GM12878 (cell line): ENCODE data around the gene C1R. TPM values are rescaled to one million over a fixed set of nuclear protein-coding genes. Genes with fewer than 3 reads are reported as not detected.

ENCODE experiments used
- ATAC-seq: fragments of 200-7000 bp; cut with Tn5 transposase; 3 replicates; pipeline ENCODE4 v1.9.1; 2020; ENCODE audit warnings: mild to moderate bottlenecking, moderate library complexity
- BruUV-seq: library from RNA; stranded (reverse); fragments of 400-500 nt; replicated peaks from 2 replicates; lab custom pipeline; 2021; lab: Mats Ljungman, UMichigan
- CTCF ChIA-PET: fragments of 300-600 bp; sonication (Branson Sonifier 250); formaldehyde crosslinking; extraction: SDS; loops from one replicate; lab custom pipeline; 2021; ENCODE audit warnings: inconsistent platforms; lab: Yijun Ruan, JAX
- POLR2A ChIA-PET: fragments of 350-600 bp; formaldehyde crosslinking; extraction: SDS; loops from one replicate; lab custom pipeline; 2021; ENCODE audit warnings: inconsistent platforms; lab: Charles Lee
- RAD21 ChIA-PET: fragments of 300-600 bp; sonication (Branson Sonifier 250); formaldehyde crosslinking; loops from one replicate; lab custom pipeline; 2023; ENCODE audit warnings: antibody characterized with exemption; ENCODE audit not compliant: unreplicated experiment; lab: Charles Lee
- SMC1A ChIA-PET: fragments of 300-600 bp; sonication (Branson Sonifier 250); formaldehyde crosslinking; loops from one replicate; lab custom pipeline; 2023; ENCODE audit not compliant: unreplicated experiment, uncharacterized antibody; lab: Charles Lee
- DNase-seq: peaks from one replicate; pipeline ENCODE4 v3.0.0-alpha.2; 2011; ENCODE audit warnings: low read depth, low spot score
- FAIRE-seq: peaks from 3 replicates; lab custom pipeline; 2011; peaks lifted over from hg19 to GRCh38; lab: Jason Lieb, UNC
- H2AFZ ChIP-seq: 2 replicates; pipeline ENCODE4 v1.6.0; 2011; ENCODE audit warnings: low read depth, low read length, control low read depth; ENCODE audit not compliant: control insufficient read depth
- H3K27ac ChIP-seq: 2 replicates; pipeline ENCODE4 v1.5.1; 2011; ENCODE audit warnings: control low read depth; ENCODE audit not compliant: control insufficient read depth, insufficient read depth
- H3K27me3 ChIP-seq, 2 experiments: replicated peaks in 1 of 2; 2 replicates each; pipeline versions ENCODE4 v1.6.0 to v1.6.1; 2011; ENCODE audit warnings: low read length in 1 of 2; ENCODE audit not compliant: control insufficient read depth in 2 of 2, insufficient read depth in 2 of 2
- H3K36me3 ChIP-seq, 2 experiments: 2 replicates each; pipeline ENCODE4 v1.5.1; 2011; ENCODE audit warnings: low read length in 1 of 2; ENCODE audit not compliant: control insufficient read depth in 2 of 2, insufficient read depth in 2 of 2
- H3K4me1 ChIP-seq: 2 replicates; pipeline ENCODE4 v1.6.1; 2011; ENCODE audit warnings: mild to moderate bottlenecking, low read length, moderate library complexity, mixed read lengths; ENCODE audit not compliant: control insufficient read depth, insufficient read depth
- H3K4me2 ChIP-seq: 2 replicates; pipeline ENCODE4 v1.6.0; 2011; ENCODE audit warnings: control low read depth; ENCODE audit not compliant: control insufficient read depth, insufficient read depth
- H3K4me3 ChIP-seq: fragments of 200-600 bp; sonication (generic); 2 replicates; pipeline ENCODE4 v1.5.1; 2016
- H3K79me2 ChIP-seq: 2 replicates; pipeline ENCODE4 v1.6.0; 2011; ENCODE audit warnings: low read length; ENCODE audit not compliant: control insufficient read depth, insufficient read depth
- H3K9ac ChIP-seq: 2 replicates; pipeline ENCODE4 v1.8.0; 2011; ENCODE audit warnings: low read length, control low read depth, mixed read lengths; ENCODE audit not compliant: control insufficient read depth, insufficient read depth
- H3K9me3 ChIP-seq: replicated peaks from 3 replicates; pipeline ENCODE4 v1.5.1; 2011; ENCODE audit warnings: mild to moderate bottlenecking, low read length; ENCODE audit not compliant: control insufficient read depth, insufficient read depth
- H4K20me1 ChIP-seq: 2 replicates; pipeline ENCODE4 v1.6.0; 2011; ENCODE audit not compliant: control insufficient read depth, insufficient read depth
- GATAD2B ChIP-seq: fragments of 450-650 bp; conservative IDR thresholded peaks from 2 replicates; pipeline ENCODE4 v1.6.1; 2017; ENCODE audit warnings: low read depth, mild to moderate bottlenecking, moderate library complexity
- IRF4 ChIP-seq: IDR thresholded peaks from 2 replicates; pipeline ENCODE4 v1.6.1; 2011; ENCODE audit warnings: low read depth, low read length
- MTA2 ChIP-seq: fragments of 450-650 bp; IDR thresholded peaks from 2 replicates; pipeline ENCODE4 v1.6.1; 2016; ENCODE audit warnings: low read depth, mild to moderate bottlenecking, moderate library complexity
- MXI1 ChIP-seq: fragments of 150-350 bp; IDR thresholded peaks from 2 replicates; pipeline ENCODE4 v1.6.1; 2011; ENCODE audit warnings: low read depth, mild to moderate bottlenecking, inconsistent platforms, low read length, improper control_type of control experiment
- POLR2AphosphoS2 ChIP-seq: IDR thresholded peaks from 2 replicates; pipeline ENCODE4 v1.6.1; 2011; ENCODE audit warnings: low read depth, mild to moderate bottlenecking, low read length, improper control_type of control experiment, moderate library complexity
- SP1 ChIP-seq: IDR thresholded peaks from one replicate; pipeline ENCODE4 v1.6.1; 2011; ENCODE audit warnings: low read depth, low read length
- WGBS: methylation state at CpG from one replicate; pipeline ENCODE4 v1.1.6; 2016; ENCODE audit warnings: low lambda C conversion rate; ENCODE audit not compliant: insufficient replicate concordance, insufficient coverage; ENCODE audit errors: missing lambda C conversion rate; 5-methylcytosine and 5-hydroxymethylcytosine counted together
- in situ Hi-C: fragments of 300-500 bp; cut with MboI; formaldehyde crosslinking; loops from 9 replicates; pipeline ENCODE4 v1.14.3; 2018; ENCODE audit warnings: mixed read lengths
- intact Hi-C: fragments of 100-400 bp; cut with micrococcal nuclease; formaldehyde crosslinking; loops from one replicate; pipeline ENCODE4 v1.14.2; 2022; ENCODE audit not compliant: unreplicated experiment
- polyA plus RNA-seq, 11 experiments: library from polyadenylated mRNA; depleted of rRNA in 4 of 11; unstranded in 6 of 11; stranded (reverse) in 5 of 11; fragments of >200 nt; fragmentation: Nextera tagmentation in 4 of 11; fragmentation: Illumina TruSeq in 1 of 11; extraction: Ambion mirVana in 4 of 11; extraction: Trizol in 1 of 11; gene quantifications; 1 replicate in 1 of 11; 2 replicates in 10 of 11; pipeline versions ENCODE4 v1.2.1 to v1.2.3, GENCODE V29; 2011 to 2016; ENCODE audit warnings: inconsistent platforms in 2 of 11, missing spikeins in 2 of 11, low read depth in 1 of 11
- total RNA-seq, 4 experiments: library from RNA; depleted of rRNA in 3 of 4; stranded (reverse); fragments of >200 nt in 3 of 4; fragmentation: Illumina TruSeq in 1 of 4; extraction: Trizol in 1 of 4; gene quantifications; 2 replicates each; pipeline versions ENCODE4 v1.2.1 to v1.2.3, GENCODE V29; 2013 to 2021
- TF ChIP-seq, protein P1 (sequence below): fragments of 450-650 bp; IDR thresholded peaks from 2 replicates; pipeline ENCODE4 v1.6.1; 2014; ENCODE audit warnings: mild to moderate bottlenecking
- TF ChIP-seq, protein P2 (sequence below): IDR thresholded peaks from 2 replicates; pipeline ENCODE4 v1.6.1; 2012; ENCODE audit warnings: low read depth, low read length, improper control_type of control experiment
- TF ChIP-seq, protein P3 (sequence below), 3 experiments: IDR thresholded peaks in 2 of 3; conservative IDR thresholded peaks in 1 of 3; 2 replicates each; pipeline ENCODE4 v1.5.1; 2011; ENCODE audit warnings: low read depth in 3 of 3, low read length in 3 of 3, mild to moderate bottlenecking in 3 of 3, control low read depth in 2 of 3, moderate library complexity in 2 of 3, inconsistent platforms in 1 of 3, mixed read lengths in 1 of 3; ENCODE audit not compliant: control insufficient read depth in 2 of 3, insufficient read depth in 1 of 3; ENCODE audit errors: extremely low read depth in 1 of 3
- TF ChIP-seq, protein P4 (sequence below): fragments of 450-650 bp; IDR thresholded peaks from 2 replicates; pipeline ENCODE4 v1.6.1; 2017; ENCODE audit warnings: low read depth, mild to moderate bottlenecking, moderate library complexity
- TF ChIP-seq, protein P5 (sequence below): fragments of 450-650 bp; IDR thresholded peaks from 2 replicates; pipeline ENCODE4 v1.6.1; 2017; ENCODE audit warnings: borderline replicate concordance

The C1R gene
- total and polyA plus RNA-seq, 10 of the 15 experiments (the other 5 are each of a cell fraction or from before 2014, with no cell fraction given) = 0.31 to 1.9 (median 0.96) TPM; not detected in 1

DNA sequence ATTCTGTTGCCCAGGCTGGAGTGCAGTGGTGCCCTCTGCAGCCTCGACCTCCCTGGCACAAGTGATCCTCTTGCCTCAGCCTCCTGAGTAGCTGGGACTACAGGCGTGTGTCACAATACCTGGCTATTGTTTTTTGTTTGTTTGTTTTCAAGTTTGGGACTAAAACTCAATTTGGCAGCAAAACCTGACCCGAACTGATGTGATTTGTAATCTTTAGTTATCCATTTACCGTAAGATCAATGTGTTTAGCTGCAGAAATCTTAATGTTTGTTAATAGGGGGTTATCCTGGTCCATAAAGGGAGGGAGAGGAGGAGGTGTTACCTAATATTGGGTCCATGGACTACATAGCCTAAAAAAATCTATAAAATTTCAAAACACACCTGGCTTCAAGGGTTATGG is 32.5 kb downstream of the C1R start:
- in situ Hi-C loops (no loop called here), intact Hi-C loops (no loop called here)
- ChIA-PET SMC1A (no interaction called here), POLR2A (no interaction called here), CTCF (no interaction called here), RAD21 (no interaction called here)
- no peaks in the 10 kb centered on the region for H3K4me1 ChIP-seq
- no peak for TF ChIP-seq MXI1
- TF ChIP-seq, protein P1, sequence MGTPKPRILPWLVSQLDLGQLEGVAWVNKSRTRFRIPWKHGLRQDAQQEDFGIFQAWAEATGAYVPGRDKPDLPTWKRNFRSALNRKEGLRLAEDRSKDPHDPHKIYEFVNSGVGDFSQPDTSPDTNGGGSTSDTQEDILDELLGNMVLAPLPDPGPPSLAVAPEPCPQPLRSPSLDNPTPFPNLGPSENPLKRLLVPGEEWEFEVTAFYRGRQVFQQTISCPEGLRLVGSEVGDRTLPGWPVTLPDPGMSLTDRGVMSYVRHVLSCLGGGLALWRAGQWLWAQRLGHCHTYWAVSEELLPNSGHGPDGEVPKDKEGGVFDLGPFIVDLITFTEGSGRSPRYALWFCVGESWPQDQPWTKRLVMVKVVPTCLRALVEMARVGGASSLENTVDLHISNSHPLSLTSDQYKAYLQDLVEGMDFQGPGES = no peak
- no peak for TF ChIP-seq POLR2AphosphoS2
- TF ChIP-seq, protein P2, sequence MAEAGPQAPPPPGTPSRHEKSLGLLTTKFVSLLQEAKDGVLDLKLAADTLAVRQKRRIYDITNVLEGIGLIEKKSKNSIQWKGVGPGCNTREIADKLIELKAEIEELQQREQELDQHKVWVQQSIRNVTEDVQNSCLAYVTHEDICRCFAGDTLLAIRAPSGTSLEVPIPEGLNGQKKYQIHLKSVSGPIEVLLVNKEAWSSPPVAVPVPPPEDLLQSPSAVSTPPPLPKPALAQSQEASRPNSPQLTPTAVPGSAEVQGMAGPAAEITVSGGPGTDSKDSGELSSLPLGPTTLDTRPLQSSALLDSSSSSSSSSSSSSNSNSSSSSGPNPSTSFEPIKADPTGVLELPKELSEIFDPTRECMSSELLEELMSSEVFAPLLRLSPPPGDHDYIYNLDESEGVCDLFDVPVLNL = no peak
- TF ChIP-seq, protein P3, sequence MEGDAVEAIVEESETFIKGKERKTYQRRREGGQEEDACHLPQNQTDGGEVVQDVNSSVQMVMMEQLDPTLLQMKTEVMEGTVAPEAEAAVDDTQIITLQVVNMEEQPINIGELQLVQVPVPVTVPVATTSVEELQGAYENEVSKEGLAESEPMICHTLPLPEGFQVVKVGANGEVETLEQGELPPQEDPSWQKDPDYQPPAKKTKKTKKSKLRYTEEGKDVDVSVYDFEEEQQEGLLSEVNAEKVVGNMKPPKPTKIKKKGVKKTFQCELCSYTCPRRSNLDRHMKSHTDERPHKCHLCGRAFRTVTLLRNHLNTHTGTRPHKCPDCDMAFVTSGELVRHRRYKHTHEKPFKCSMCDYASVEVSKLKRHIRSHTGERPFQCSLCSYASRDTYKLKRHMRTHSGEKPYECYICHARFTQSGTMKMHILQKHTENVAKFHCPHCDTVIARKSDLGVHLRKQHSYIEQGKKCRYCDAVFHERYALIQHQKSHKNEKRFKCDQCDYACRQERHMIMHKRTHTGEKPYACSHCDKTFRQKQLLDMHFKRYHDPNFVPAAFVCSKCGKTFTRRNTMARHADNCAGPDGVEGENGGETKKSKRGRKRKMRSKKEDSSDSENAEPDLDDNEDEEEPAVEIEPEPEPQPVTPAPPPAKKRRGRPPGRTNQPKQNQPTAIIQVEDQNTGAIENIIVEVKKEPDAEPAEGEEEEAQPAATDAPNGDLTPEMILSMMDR (IDR thresholded peaks at IDR 0.05 in 2 of 3, conservative IDR thresholded peaks at IDR 0.05 in 1 of 3; ENCODE audit: control insufficient read depth in 2 of 3, extremely low read depth in 1 of 3, insufficient read depth in 1 of 3, low read depth in 3 of 3, low read length in 3 of 3) = no peak
- no peak for TF ChIP-seq IRF4
- TF ChIP-seq, protein P4, sequence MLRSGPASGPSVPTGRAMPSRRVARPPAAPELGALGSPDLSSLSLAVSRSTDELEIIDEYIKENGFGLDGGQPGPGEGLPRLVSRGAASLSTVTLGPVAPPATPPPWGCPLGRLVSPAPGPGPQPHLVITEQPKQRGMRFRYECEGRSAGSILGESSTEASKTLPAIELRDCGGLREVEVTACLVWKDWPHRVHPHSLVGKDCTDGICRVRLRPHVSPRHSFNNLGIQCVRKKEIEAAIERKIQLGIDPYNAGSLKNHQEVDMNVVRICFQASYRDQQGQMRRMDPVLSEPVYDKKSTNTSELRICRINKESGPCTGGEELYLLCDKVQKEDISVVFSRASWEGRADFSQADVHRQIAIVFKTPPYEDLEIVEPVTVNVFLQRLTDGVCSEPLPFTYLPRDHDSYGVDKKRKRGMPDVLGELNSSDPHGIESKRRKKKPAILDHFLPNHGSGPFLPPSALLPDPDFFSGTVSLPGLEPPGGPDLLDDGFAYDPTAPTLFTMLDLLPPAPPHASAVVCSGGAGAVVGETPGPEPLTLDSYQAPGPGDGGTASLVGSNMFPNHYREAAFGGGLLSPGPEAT = no peak
- no peak for TF ChIP-seq MTA2
- TF ChIP-seq GATAD2B = no peak
- no peak for TF ChIP-seq SP1
- TF ChIP-seq, protein P5, sequence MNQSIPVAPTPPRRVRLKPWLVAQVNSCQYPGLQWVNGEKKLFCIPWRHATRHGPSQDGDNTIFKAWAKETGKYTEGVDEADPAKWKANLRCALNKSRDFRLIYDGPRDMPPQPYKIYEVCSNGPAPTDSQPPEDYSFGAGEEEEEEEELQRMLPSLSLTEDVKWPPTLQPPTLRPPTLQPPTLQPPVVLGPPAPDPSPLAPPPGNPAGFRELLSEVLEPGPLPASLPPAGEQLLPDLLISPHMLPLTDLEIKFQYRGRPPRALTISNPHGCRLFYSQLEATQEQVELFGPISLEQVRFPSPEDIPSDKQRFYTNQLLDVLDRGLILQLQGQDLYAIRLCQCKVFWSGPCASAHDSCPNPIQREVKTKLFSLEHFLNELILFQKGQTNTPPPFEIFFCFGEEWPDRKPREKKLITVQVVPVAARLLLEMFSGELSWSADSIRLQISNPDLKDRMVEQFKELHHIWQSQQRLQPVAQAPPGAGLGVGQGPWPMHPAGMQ = no peak
- H3K4me2 ChIP-seq = no peak overlapping the region
- 9% methylated on average over 4 of the region's 4 CpGs for WGBS
- no peaks in the 10 kb centered on the region for H4K20me1 ChIP-seq
- no peaks in the 10 kb centered on the region for H3K36me3 ChIP-seq
- H3K27me3 ChIP-seq = peaks cover 3% of the 10 kb centered on the region in 2 experiments
- H3K4me3 ChIP-seq = no peak overlapping the region
- H3K9me3 ChIP-seq = no peaks in the 10 kb centered on the region
- no peak overlapping the region for H3K27ac ChIP-seq
- DNase-seq (no peak), ATAC-seq (no peak), FAIRE-seq (no peak)
- no peak overlapping the region for H2AFZ ChIP-seq
- no peak overlapping the region for H3K9ac ChIP-seq
- no peaks in the 10 kb centered on the region for H3K79me2 ChIP-seq
- BruUV-seq = no TSS peak
